Measurements from ENCODE around the gene MAML2. TPM values are rescaled to one million over a fixed set of nuclear protein-coding genes. Genes with fewer than 3 reads are reported as not detected.

MAML2 gene
- total and polyA plus RNA-seq, 2 experiments from 2014 or later: 2.0 to 7.1 TPM

GRCh38 chr11:96109331-96110030, 233.5 kb downstream of the MAML2 start:
- Mint-ChIP-seq H3K4me1 (peaks cover 27% of the 10 kb centered on the region), H3K9me3 (no peaks in the 10 kb centered on the region), H3K4me3 (no peak overlapping the region), H3K27me3 (ENCODE audit: insufficient read depth, low read depth, poor library complexity) (no peaks in the 10 kb centered on the region), H3K36me3 (ENCODE audit: low read depth) (no peaks in the 10 kb centered on the region), H3K27ac (no peak overlapping the region)
- ATAC-seq (no peak), DNase-seq (ENCODE audit: low spot score) (no peak)
- H3K27me3 ChIP-seq (ENCODE audit: insufficient read depth): no peaks in the 10 kb centered on the region
- H3K4me2 ChIP-seq: no peak overlapping the region
- no peak for TF ChIP-seq REST (IDR thresholded peaks at IDR 0.05; ENCODE audit: unreplicated experiment)
- no peak for TF ChIP-seq EZH2phosphoT487 (IDR thresholded peaks at IDR 0.05; ENCODE audit: unreplicated experiment)
- no peak for TF ChIP-seq EZH2 (IDR thresholded peaks at IDR 0.05; ENCODE audit: low read depth, unreplicated experiment)
- TF ChIP-seq CTCF (conservative IDR thresholded peaks at IDR 0.05; ENCODE audit: low read depth in 2 of 2): no peak
- TF ChIP-seq ETS1 (IDR thresholded peaks at IDR 0.05): no peak
- TF ChIP-seq POLR2AphosphoS5 (IDR thresholded peaks at IDR 0.05; ENCODE audit: low read depth): no peak
- no peak for TF ChIP-seq ZNF462 (CRISPR knock-in tag; IDR thresholded peaks at IDR 0.05)
- TF ChIP-seq NANOG (IDR thresholded peaks at IDR 0.05; ENCODE audit: borderline replicate concordance): no peak
- TF ChIP-seq ZNF114 (CRISPR knock-in tag; IDR thresholded peaks at IDR 0.05): no peak
- no peak for TF ChIP-seq CREB1 (CRISPR knock-in tag; IDR thresholded peaks at IDR 0.05; ENCODE audit: low read depth)
- H3K79me2 ChIP-seq (replicated peaks; ENCODE audit: insufficient read depth): no peaks in the 10 kb centered on the region
- H3K27ac ChIP-seq (ENCODE audit: low read depth): no peak overlapping the region
- H3K36me3 ChIP-seq (ENCODE audit: insufficient read depth): no peaks in the 10 kb centered on the region
- H3K4me1 ChIP-seq (ENCODE audit: insufficient read depth): peaks cover 39% of the 10 kb centered on the region
- H4K20me1 ChIP-seq (replicated peaks; ENCODE audit: insufficient read depth): no peaks in the 10 kb centered on the region
- H3F3A ChIP-seq (replicated peaks; ENCODE audit: low read depth): no peaks in the 10 kb centered on the region; the same call in 1 of the 2 replicates
- no peak overlapping the region for H3K4me3 ChIP-seq
- H3K9me2 ChIP-seq (ENCODE audit: insufficient read depth): peaks cover 5% of the 10 kb centered on the region
- H2AFZ ChIP-seq: no peak overlapping the region

Data from GM23338 (cell line).